Mesenchymal stem cell (in vitro differentiated cells and primary cell): ENCODE results near the gene CDON.

Experiments
- DNase-seq: peaks from one replicate; pipeline ENCODE4 v3.0.0-alpha.2; 2013
- H2AFZ ChIP-seq: one replicate; pipeline ENCODE4 v1.6.1; 2013; ENCODE audit warnings: low read depth, mild to moderate bottlenecking, control low read depth, inconsistent platforms, low read length, moderate library complexity
- H2AK5ac ChIP-seq: 2 replicates; pipeline ENCODE4 v1.6.1; 2013; ENCODE audit warnings: low read length, moderate library complexity, mild to moderate bottlenecking, inconsistent platforms; ENCODE audit not compliant: severe bottlenecking
- H2BK120ac ChIP-seq: one replicate; pipeline ENCODE4 v1.6.1; 2013; ENCODE audit warnings: low read depth, mild to moderate bottlenecking, inconsistent platforms, low read length, moderate library complexity
- H2BK12ac ChIP-seq, 2 experiments: one replicate each; pipeline ENCODE4 v1.6.1; 2013; ENCODE audit warnings: inconsistent platforms in 2 of 2, low read length in 2 of 2, mild to moderate bottlenecking in 2 of 2, moderate library complexity in 2 of 2, control low read depth in 1 of 2
- H2BK15ac ChIP-seq: one replicate; pipeline ENCODE4 v1.6.1; 2013; ENCODE audit warnings: mild to moderate bottlenecking, low read depth, inconsistent platforms; ENCODE audit not compliant: poor library complexity, severe bottlenecking
- H2BK5ac ChIP-seq: 2 replicates; pipeline ENCODE4 v1.6.1; 2013; ENCODE audit warnings: low read depth, mild to moderate bottlenecking, low read length, control low read depth, inconsistent platforms; ENCODE audit not compliant: poor library complexity, severe bottlenecking
- H3K14ac ChIP-seq, 2 experiments: one replicate each; pipeline ENCODE4 v1.6.1; 2013; ENCODE audit warnings: inconsistent platforms in 2 of 2, low read length in 2 of 2, control low read depth in 1 of 2, mild to moderate bottlenecking in 1 of 2, moderate library complexity in 1 of 2
- H3K18ac ChIP-seq, 2 experiments: one replicate each; pipeline ENCODE4 v1.6.1; 2013; ENCODE audit warnings: inconsistent platforms in 2 of 2, low read length in 2 of 2, control low read depth in 1 of 2, low read depth in 1 of 2, mild to moderate bottlenecking in 1 of 2
- H3K23ac ChIP-seq, 2 experiments: one replicate each; pipeline ENCODE4 v1.6.1; 2013; ENCODE audit warnings: inconsistent platforms in 2 of 2, low read length in 2 of 2, mild to moderate bottlenecking in 2 of 2, moderate library complexity in 2 of 2, control low read depth in 1 of 2
- H3K27ac ChIP-seq: 2 replicates; pipeline ENCODE4 v1.5.1; 2013; ENCODE audit warnings: mild to moderate bottlenecking, moderate library complexity, low read length, control low read depth, inconsistent platforms; ENCODE audit not compliant: poor library complexity, severe bottlenecking
- H3K27me3 ChIP-seq, 2 experiments: 2 replicates each; pipeline versions ENCODE4 v1.6.1 to v1.7.0; 2013; ENCODE audit warnings: low read length in 2 of 2, mild to moderate bottlenecking in 2 of 2, moderate library complexity in 2 of 2, control low read depth in 1 of 2, inconsistent platforms in 1 of 2; ENCODE audit not compliant: control insufficient read depth in 1 of 2, insufficient read depth in 1 of 2
- H3K36me3 ChIP-seq, 2 experiments: 2 replicates each; pipeline versions ENCODE4 v1.6.1 to v1.7.0; 2013; ENCODE audit warnings: low read length in 2 of 2, control low read depth in 1 of 2, inconsistent platforms in 1 of 2, low read depth in 1 of 2, mild to moderate bottlenecking in 1 of 2; ENCODE audit not compliant: insufficient read depth in 2 of 2, control insufficient read depth in 1 of 2
- H3K4ac ChIP-seq, 2 experiments: one replicate each; pipeline ENCODE4 v1.6.1; 2013; ENCODE audit warnings: inconsistent platforms in 2 of 2, low read length in 2 of 2, mild to moderate bottlenecking in 2 of 2, moderate library complexity in 2 of 2, control low read depth in 1 of 2, low read depth in 1 of 2
- H3K4me1 ChIP-seq: 2 replicates; pipeline ENCODE4 v1.6.1; 2013; ENCODE audit warnings: low read depth, low read length, control low read depth; ENCODE audit not compliant: control insufficient read depth, insufficient read depth
- H3K4me2 ChIP-seq: 2 replicates; pipeline ENCODE4 v1.6.1; 2013; ENCODE audit warnings: low read length, mild to moderate bottlenecking, inconsistent platforms; ENCODE audit not compliant: poor library complexity, severe bottlenecking
- H3K4me3 ChIP-seq, 2 experiments: 2 replicates each; pipeline versions ENCODE4 v1.5.1 to v1.7.0; 2013; ENCODE audit warnings: low read length in 2 of 2, mild to moderate bottlenecking in 2 of 2, control low read depth in 1 of 2, low read depth in 1 of 2; ENCODE audit not compliant: insufficient read depth in 1 of 2
- H3K79me1 ChIP-seq: replicated peaks from 2 replicates; pipeline ENCODE4 v1.6.1; 2013; ENCODE audit warnings: mild to moderate bottlenecking, control low read depth, low read length, inconsistent platforms; ENCODE audit not compliant: poor library complexity, severe bottlenecking
- H3K9ac ChIP-seq: 2 replicates; pipeline ENCODE4 v1.7.0; 2013; ENCODE audit warnings: mild to moderate bottlenecking, low read length, moderate library complexity
- H3K9me3 ChIP-seq: 2 replicates; pipeline ENCODE4 v1.7.0; 2013; ENCODE audit warnings: mild to moderate bottlenecking, low read length; ENCODE audit not compliant: control insufficient read depth
- H4K8ac ChIP-seq: one replicate; pipeline ENCODE4 v1.6.1; 2013; ENCODE audit warnings: inconsistent platforms, mild to moderate bottlenecking, low read length, moderate library complexity
- H4K91ac ChIP-seq: one replicate; pipeline ENCODE4 v1.6.1; 2013; ENCODE audit warnings: mild to moderate bottlenecking, low read length, inconsistent platforms
- WGBS: methylation state at CpG from one replicate; pipeline ENCODE4 v1.1.7; 2013; ENCODE audit warnings: mixed read lengths; 5-methylcytosine and 5-hydroxymethylcytosine counted together

The CDON gene

GRCh38 chr11:125947419-125948277, 115.0 kb downstream of the CDON start:
- no peaks in the 10 kb centered on the region for H3K36me3 ChIP-seq
- 93% methylated on average over 24 of the region's 24 CpGs for WGBS
- DNase-seq, result no peak
- no peak overlapping the region for H4K8ac ChIP-seq
- no peak overlapping the region for H4K91ac ChIP-seq
- H2AFZ ChIP-seq, result no peak overlapping the region
- H2BK12ac ChIP-seq, result no peak overlapping the region
- H3K27me3 ChIP-seq, result peaks cover 0 to 24% of the 10 kb centered on the region in 2 experiments
- H3K4ac ChIP-seq, result no peak overlapping the region
- H3K18ac ChIP-seq, result no peak overlapping the region
- no peak overlapping the region for H2BK5ac ChIP-seq
- H3K9ac ChIP-seq, result no peak overlapping the region
- no peak overlapping the region for H3K4me3 ChIP-seq
- H3K23ac ChIP-seq, result no peak overlapping the region
- H3K4me2 ChIP-seq, result no peak overlapping the region
- no peak overlapping the region for H2BK15ac ChIP-seq
- no peak overlapping the region for H3K27ac ChIP-seq
- no peak overlapping the region for H2AK5ac ChIP-seq
- H3K9me3 ChIP-seq, result no peaks in the 10 kb centered on the region
- peaks cover 8% of the 10 kb centered on the region for H3K4me1 ChIP-seq
- no peak overlapping the region for H3K14ac ChIP-seq
- H2BK120ac ChIP-seq, result no peak overlapping the region
- H3K79me1 ChIP-seq, result no peaks in the 10 kb centered on the region

- no peaks in the 10 kb centered on the region for H3K36me3 ChIP-seq
- no peak overlapping the region for H3K4ac ChIP-seq
- H4K8ac ChIP-seq, result no peak overlapping the region
- no peak for DNase-seq
- H3K14ac ChIP-seq, result no peak overlapping the region
- H3K4me3 ChIP-seq, result no peak overlapping the region
- no peak overlapping the region for H2BK15ac ChIP-seq
- no peak overlapping the region for H2BK120ac ChIP-seq
- H3K27ac ChIP-seq, result no peak overlapping the region
- H3K79me1 ChIP-seq, result no peaks in the 10 kb centered on the region
- H3K23ac ChIP-seq, result no peak overlapping the region
- no peak overlapping the region for H3K4me2 ChIP-seq
- H4K91ac ChIP-seq, result no peak overlapping the region
- H3K4me1 ChIP-seq, result peaks cover 9% of the 10 kb centered on the region
- no peak overlapping the region for H2AFZ ChIP-seq
- H3K9me3 ChIP-seq, result no peaks in the 10 kb centered on the region
- no peak overlapping the region for H2BK5ac ChIP-seq
- 96% methylated on average over 14 of the region's 14 CpGs for WGBS
- H2AK5ac ChIP-seq, result no peak overlapping the region
- no peak overlapping the region for H2BK12ac ChIP-seq
- H3K18ac ChIP-seq, result no peak overlapping the region
- peaks cover 0 to 24% of the 10 kb centered on the region in 2 experiments for H3K27me3 ChIP-seq
- H3K9ac ChIP-seq, result no peak overlapping the region
Measured at GRCh38 chr11:125946712-125947418, 115.8 kb downstream of the CDON start.

DNA sequence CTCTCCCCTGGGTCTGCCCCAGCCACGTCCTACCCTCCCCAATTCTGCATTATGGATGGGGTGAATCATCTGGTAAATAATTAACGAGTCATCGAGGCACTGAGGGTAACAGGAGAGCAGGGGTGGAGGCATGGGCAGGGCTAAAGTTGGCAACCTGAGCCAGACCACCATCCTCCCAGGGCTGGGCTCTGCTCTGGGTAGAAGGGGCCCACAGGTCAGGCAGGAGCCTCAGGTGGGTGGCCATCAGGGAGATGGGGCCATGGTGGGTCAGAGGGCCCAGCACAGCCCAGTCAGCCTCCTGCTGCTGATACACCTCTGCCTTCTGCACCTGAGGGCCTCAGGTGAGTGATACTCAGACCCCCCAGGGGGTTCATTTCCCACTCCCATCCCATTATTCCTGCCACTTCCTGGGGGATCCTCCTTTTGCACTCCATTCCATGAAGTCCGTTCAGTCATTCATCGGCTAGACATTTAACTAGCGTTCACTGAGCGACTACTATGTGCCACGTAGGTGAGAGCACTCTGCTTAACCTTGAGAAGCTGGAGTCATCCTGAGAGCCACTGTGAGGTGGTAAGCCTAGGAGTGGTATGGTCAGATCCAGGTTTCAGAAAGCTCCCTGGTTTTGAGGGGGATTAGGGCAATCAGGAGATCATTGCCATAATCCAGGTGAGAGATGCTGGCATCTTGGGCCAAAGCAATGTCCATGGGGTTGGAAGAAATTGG, 116.7 kb downstream of the CDON start, which contains the start of gene VSIG10L2:
Gene VSIG10L2, plus strand, starts transcription at position 248 of the 724 bp plus-strand sequence. Its CDS starts 12 bp downstream, at position 260.
- 85% methylated on average over 8 of the region's 8 CpGs for WGBS

More for the DNA sequence above, 116.7 kb downstream of the CDON start, which contains the start of gene VSIG10L2:
- Histone ChIP-seq H3K18ac (no peak within 1 kb of the TSS), H3K79me1 (no peaks in the 10 kb centered on the region), H3K27me3 (peaks cover 0 to 21% of the 10 kb centered on the region in 2 experiments), H4K8ac (no peak within 1 kb of the TSS), H2AK5ac (no peak within 1 kb of the TSS), H2BK15ac (peak within 1 kb of the TSS; percentile 33), H2BK12ac (no peak within 1 kb of the TSS), H3K9ac (no peak within 1 kb of the TSS), H3K27ac (no peak within 1 kb of the TSS), H2BK120ac (no peak within 1 kb of the TSS), H3K36me3 (no peaks in the 10 kb centered on the region), H3K4ac (no peak within 1 kb of the TSS), H4K91ac (no peak within 1 kb of the TSS), H3K4me3 (no peak within 1 kb of the TSS), H2AFZ (no peak within 1 kb of the TSS), H3K4me2 (no peak within 1 kb of the TSS), H3K14ac (no peak within 1 kb of the TSS), H3K23ac (no peak within 1 kb of the TSS), H2BK5ac (no peak within 1 kb of the TSS), H3K9me3 (no peaks in the 10 kb centered on the region), H3K4me1 (peaks cover 11% of the 10 kb centered on the region)
- no peak for DNase-seq
